Adipose tissue (tissue), 3 donors: Measurements from ENCODE around the gene ARID5B. TPM values are rescaled to one million over a fixed set of nuclear protein-coding genes. Genes with fewer than 3 reads are reported as not detected.
"Not testable (repeated sequence)": the region's sequence is repeated elsewhere in the genome, so short reads cannot be mapped to it uniquely, and the experiment has no call there.

ENCODE experiments used
- H3K27ac ChIP-seq: one replicate; pipeline ENCODE4 v1.5.1; 2013; ENCODE audit warnings: low read depth, low read length
- WGBS, 3 donors: extraction: QIAGEN DNeasy Blood & Tissue Kit; methylation state at CpG; one replicate each; pipeline ENCODE4 v1.1.7; 2013; 5-methylcytosine and 5-hydroxymethylcytosine counted together
- polyA plus RNA-seq, 3 donors: library from polyadenylated mRNA; stranded (reverse); fragments of 200-250 nt; gene quantifications; one replicate each; pipeline ENCODE4 v1.2.3, GENCODE V29; 2013
- donor health status: healthy with polysubstance abuse.
- donor health status: Bipolar disorder and iron deficiency.
- donor health status: healthy.

The ARID5B gene
- polyA plus RNA-seq, 3 donors, result 3.3 to 59.6 (median 36.6) TPM

GRCh38 chr10:61974601-61975390 lies 73.3 kb downstream of the ARID5B start:
- WGBS, 3 donors, result 29 to 60% (median 44%) methylated on average over 8 of the region's 8 CpGs
- no peak overlapping the region for H3K27ac ChIP-seq

- H3K27ac ChIP-seq, result no peak overlapping the region
Observed at GRCh38 chr10:61975391-61975932, 74.0 kb downstream of the ARID5B start.

GRCh38 chr10:61976951-61977721 lies 75.6 kb downstream of the ARID5B start:
- WGBS, 3 donors, result 90 to 96% (median 93%) methylated on average over 3 of the region's 3 CpGs

More at GRCh38 chr10:61975391-61975932, 74.0 kb downstream of the ARID5B start:
- 63 to 94% (median 70%) methylated on average over 2 of the region's 2 CpGs for WGBS, 3 donors

GRCh38 chr10:61978965-61979364 lies 77.5 kb downstream of the ARID5B start:
- no peak overlapping the region for H3K27ac ChIP-seq
- 56 to 75% (median 73%) methylated on average over 5 of the region's 5 CpGs for WGBS, 3 donors

More at GRCh38 chr10:61976951-61977721, 75.6 kb downstream of the ARID5B start:
- not testable (repeated sequence) for H3K27ac ChIP-seq

- H3K27ac ChIP-seq, result no peak overlapping the region
- WGBS, 3 donors, result 53 to 81% (median 71%) methylated on average over 1 of the region's 1 CpG
Observed at GRCh38 chr10:61981460-61981859, 80.0 kb downstream of the ARID5B start.

GRCh38 chr10:61983255-61983654 lies 81.8 kb downstream of the ARID5B start:
- no peak overlapping the region for H3K27ac ChIP-seq
- 90 to 94% (median 93%) methylated on average over 4 of the region's 4 CpGs for WGBS, 3 donors

GRCh38 chr10:61984803-61985418 lies 83.4 kb downstream of the ARID5B start:
- H3K27ac ChIP-seq, result no peak overlapping the region
- WGBS, 3 donors, result 92 to 94% (median 94%) methylated on average over 3 of the region's 3 CpGs

GRCh38 chr10:61985715-61986114 lies 84.2 kb downstream of the ARID5B start:
- no peak overlapping the region for H3K27ac ChIP-seq
- 71 to 83% (median 77%) methylated on average over 5 of the region's 5 CpGs for WGBS, 3 donors

- 89 to 97% (median 89%) methylated on average over 3 of the region's 3 CpGs for WGBS, 3 donors
- no peak overlapping the region for H3K27ac ChIP-seq
Observed at GRCh38 chr10:61986382-61986781, 84.9 kb downstream of the ARID5B start.

GRCh38 chr10:61986788-61987492 lies 85.4 kb downstream of the ARID5B start:
- H3K27ac ChIP-seq, result no peak overlapping the region
- 86 to 88% (median 87%) methylated on average over 6 of the region's 6 CpGs for WGBS, 3 donors

GRCh38 chr10:61987537-61987936 lies 86.0 kb downstream of the ARID5B start:
- no peak overlapping the region for H3K27ac ChIP-seq
- 56 to 81% (median 77%) methylated on average over 3 of the region's 3 CpGs for WGBS, 3 donors

GRCh38 chr10:61987951-61988379 lies 86.5 kb downstream of the ARID5B start:
- 7 to 47% (median 19%) methylated on average over 2 of the region's 2 CpGs for WGBS, 3 donors

GRCh38 chr10:61989995-61990760 lies 88.7 kb downstream of the ARID5B start:
- no peak overlapping the region for H3K27ac ChIP-seq
- 92 to 96% (median 94%) methylated on average over 4 of the region's 4 CpGs for WGBS, 3 donors

More at GRCh38 chr10:61987951-61988379, 86.5 kb downstream of the ARID5B start:
- no peak overlapping the region for H3K27ac ChIP-seq

GRCh38 chr10:61990761-61991135 lies 89.2 kb downstream of the ARID5B start:
- WGBS, 3 donors, result 72 to 84% (median 76%) methylated on average over 1 of the region's 1 CpG
- H3K27ac ChIP-seq, result no peak overlapping the region

GRCh38 chr10:61991166-61991565 lies 89.7 kb downstream of the ARID5B start:
- no peak overlapping the region for H3K27ac ChIP-seq

- H3K27ac ChIP-seq, result no peak overlapping the region
- 47 to 60% (median 53%) methylated on average over 4 of the region's 4 CpGs for WGBS, 3 donors
Observed at GRCh38 chr10:61992059-61992460, 90.6 kb downstream of the ARID5B start.
